B cell (primary cell): ENCODE measurements around the gene ACOX2. TPM values are rescaled to one million over a fixed set of nuclear protein-coding genes. Genes with fewer than 3 reads are reported as not detected.

ENCODE experiments used
- ATAC-seq: fragments of 200-7000 bp; cut with Tn5 transposase; one replicate; pipeline ENCODE4 v1.10.0; 2021; ENCODE audit warnings: low read depth, mild to moderate bottlenecking, moderate number of reproducible peaks, moderate library complexity
- CTCF ChIA-PET: fragments of 350-600 bp; sonication (Branson Sonifier 250); formaldehyde crosslinking; loops from one replicate; lab custom pipeline; 2021; ENCODE audit warnings: antibody characterized with exemption, inconsistent platforms; lab: Charles Lee
- POLR2A ChIA-PET: fragments of 350-600 bp; sonication (Branson Sonifier 250); formaldehyde crosslinking; loops from one replicate; lab custom pipeline; 2021; ENCODE audit warnings: antibody characterized with exemption; lab: Charles Lee
- DNase-seq: peaks from one replicate; pipeline ENCODE4 v3.0.0; 2013
- H2AFZ ChIP-seq: 2 replicates; pipeline ENCODE4 v1.6.1; 2012; ENCODE audit warnings: mild to moderate bottlenecking, low read depth, low read length; ENCODE audit not compliant: insufficient read depth, poor library complexity, severe bottlenecking
- H3K27ac ChIP-seq, 2 donors: 1 replicate in 1 of 2; 2 replicates in 1 of 2; pipeline ENCODE4 v1.5.1; 2012 to 2013; ENCODE audit warnings: low read length in 2 of 2, mild to moderate bottlenecking in 2 of 2, moderate library complexity in 1 of 2
- H3K27me3 ChIP-seq, 4 experiments: fragments of 200-600 bp in 1 of 4; sonication (generic) in 1 of 4; replicated peaks in 1 of 4; 1 replicate in 2 of 4; 2 replicates in 2 of 4; pipeline versions ENCODE4 v1.6.1 to v1.7.0; 2013 to 2016; ENCODE audit warnings: low read length in 3 of 4, mild to moderate bottlenecking in 2 of 4, mixed read lengths in 1 of 4, moderate library complexity in 1 of 4; ENCODE audit not compliant: insufficient read depth in 4 of 4, control insufficient read depth in 3 of 4; ENCODE audit errors: control extremely low read depth in 1 of 4
- H3K36me3 ChIP-seq, 2 experiments: replicated peaks in 1 of 2; 1 replicate in 1 of 2; 2 replicates in 1 of 2; pipeline versions ENCODE4 v1.6.1 to v1.7.1; 2013; ENCODE audit warnings: low read length in 1 of 2; ENCODE audit not compliant: insufficient read depth in 2 of 2, control insufficient read depth in 1 of 2; ENCODE audit errors: control extremely low read depth in 1 of 2, extremely low read depth in 1 of 2
- H3K4me1 ChIP-seq, 2 donors: fragments of 200-600 bp in 1 of 2; sonication (generic) in 1 of 2; 1 replicate in 1 of 2; 2 replicates in 1 of 2; pipeline versions ENCODE4 v1.5.1 to v1.6.1; 2013 to 2017; ENCODE audit warnings: low read length in 2 of 2; ENCODE audit not compliant: control insufficient read depth in 2 of 2, insufficient read depth in 2 of 2
- H3K4me2 ChIP-seq: replicated peaks from 2 replicates; pipeline ENCODE3; 2012; ENCODE audit warnings: mild to moderate bottlenecking, low read depth, low read length; ENCODE audit not compliant: poor library complexity, severe bottlenecking
- H3K4me3 ChIP-seq, 5 experiments: fragments of 200-600 bp in 1 of 5; sonication (generic) in 1 of 5; 1 replicate in 3 of 5; 2 replicates in 2 of 5; pipeline versions ENCODE4 v1.5.1 to v1.7.0; 2011 to 2016; ENCODE audit warnings: low read length in 4 of 5, mild to moderate bottlenecking in 4 of 5, low read depth in 2 of 5, control low read depth in 1 of 5, moderate library complexity in 1 of 5; ENCODE audit not compliant: insufficient read depth in 1 of 5; ENCODE audit errors: control extremely low read depth in 1 of 5, extremely low read depth in 1 of 5
- H3K79me2 ChIP-seq: fragments of 200-600 bp; sonication (generic); one replicate; pipeline ENCODE4 v1.6.0; 2016; ENCODE audit warnings: low read length; ENCODE audit not compliant: control insufficient read depth, insufficient read depth
- H3K9ac ChIP-seq: fragments of 200-600 bp; sonication (generic); 2 replicates; pipeline ENCODE4 v1.6.1; 2017; ENCODE audit warnings: mild to moderate bottlenecking, low read length, moderate library complexity
- H3K9me3 ChIP-seq, 3 donors: one replicate each; pipeline versions ENCODE4 v1.6.1 to v1.7.1; 2013; ENCODE audit warnings: low read length in 2 of 3; ENCODE audit not compliant: control insufficient read depth in 2 of 3, insufficient read depth in 1 of 3; ENCODE audit errors: control extremely low read depth in 1 of 3
- H4K20me1 ChIP-seq: 2 replicates; pipeline ENCODE4 v1.6.0; 2012; ENCODE audit warnings: mild to moderate bottlenecking, low read length; ENCODE audit not compliant: insufficient read depth, control insufficient read depth, poor library complexity, severe bottlenecking
- H3K27ac Mint-ChIP-seq: one replicate; pipeline ENCODE4 v1.8.0; 2021; ENCODE audit warnings: mixed read lengths
- H3K27me3 Mint-ChIP-seq: one replicate; pipeline ENCODE4 v1.8.0; 2021; ENCODE audit warnings: mixed read lengths
- H3K4me1 Mint-ChIP-seq: one replicate; pipeline ENCODE4 v1.8.0; 2021; ENCODE audit warnings: mixed read lengths
- H3K4me3 Mint-ChIP-seq: one replicate; pipeline ENCODE4 v1.8.0; 2021; ENCODE audit warnings: mixed read lengths
- H3K9me3 Mint-ChIP-seq: one replicate; pipeline ENCODE4 v1.8.0; 2022; ENCODE audit warnings: mixed read lengths; ENCODE audit not compliant: insufficient read depth
- EZH2 ChIP-seq: IDR thresholded peaks from 2 replicates; pipeline ENCODE4 v1.6.1; 2012; ENCODE audit warnings: borderline replicate concordance, low read depth, mild to moderate bottlenecking, moderate library complexity, low read length; ENCODE audit not compliant: insufficient read depth, poor library complexity, severe bottlenecking
- WGBS: methylation state at CpG from one replicate; pipeline ENCODE4 v1.1.5; 2013; ENCODE audit warnings: missing lambda C conversion rate; ENCODE audit not compliant: insufficient coverage; 5-methylcytosine and 5-hydroxymethylcytosine counted together
- intact Hi-C: fragments of 100-400 bp; cut with micrococcal nuclease; formaldehyde crosslinking; loops from one replicate; pipeline ENCODE4 v1.10.0; 2022
- polyA plus RNA-seq: library from polyadenylated mRNA; depleted of rRNA; stranded (reverse); fragments of >200 nt; gene quantifications from 2 replicates; pipeline ENCODE4 v1.2.3, GENCODE V29; 2012
- total RNA-seq, 2 donors: library from RNA; stranded (reverse); fragments of 120-200 nt in 1 of 2; gene quantifications; 1 replicate in 1 of 2; 2 replicates in 1 of 2; pipeline versions ENCODE4 v1.2.3 to v1.2.4, GENCODE V29; 2013 to 2022
- TF ChIP-seq, protein P1 (sequence below): fragments of 200-600 bp; IDR thresholded peaks from one replicate; pipeline ENCODE4 v1.8.0; 2022; ENCODE audit warnings: antibody characterized with exemption, mild to moderate bottlenecking

ACOX2 gene
- total and polyA plus RNA-seq, 2 donors (not counting 1 experiment from before 2014, with no cell fraction given), result not detected

DNA sequence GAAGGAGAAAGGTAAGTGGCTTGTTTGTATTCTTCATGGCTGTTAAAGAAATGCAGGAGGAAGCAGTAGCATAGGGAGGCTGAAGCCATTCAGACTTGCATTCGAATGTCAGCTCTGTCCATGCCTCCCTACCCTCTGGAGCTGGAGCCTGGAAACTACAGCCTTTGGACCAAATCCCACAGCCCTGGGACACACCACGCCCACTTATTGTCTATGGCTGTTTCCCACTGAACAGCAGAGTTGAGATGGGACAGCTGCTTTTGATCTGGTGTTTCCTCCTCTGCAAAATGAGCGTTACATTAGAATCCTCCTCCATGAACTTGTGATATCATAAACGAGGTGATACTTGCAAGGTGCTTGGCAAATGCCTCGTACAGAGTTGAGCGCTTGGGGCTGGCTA is 36.6 kb upstream of the ACOX2 start:
- no peaks in the 10 kb centered on the region for H3K9me3 Mint-ChIP-seq
- peaks cover 0 to 6% (median 0%) of the 10 kb centered on the region in 4 experiments for H3K27me3 ChIP-seq
- peaks cover 16% of the 10 kb centered on the region for H3K27me3 Mint-ChIP-seq
- H3K4me3 ChIP-seq, result no peak overlapping the region
- no peaks in the 10 kb centered on the region for H3K9me3 ChIP-seq
- no peak overlapping the region for H3K27ac Mint-ChIP-seq
- POLR2A ChIA-PET, result no interaction called here
- H4K20me1 ChIP-seq, result no peaks in the 10 kb centered on the region
- ATAC-seq (no peak), DNase-seq (no peak)
- H2AFZ ChIP-seq, result no peak overlapping the region
- intact Hi-C loops, result no loop called here
- no peak overlapping the region for H3K4me2 ChIP-seq
- no peak for TF ChIP-seq EZH2
- TF ChIP-seq, protein P1, sequence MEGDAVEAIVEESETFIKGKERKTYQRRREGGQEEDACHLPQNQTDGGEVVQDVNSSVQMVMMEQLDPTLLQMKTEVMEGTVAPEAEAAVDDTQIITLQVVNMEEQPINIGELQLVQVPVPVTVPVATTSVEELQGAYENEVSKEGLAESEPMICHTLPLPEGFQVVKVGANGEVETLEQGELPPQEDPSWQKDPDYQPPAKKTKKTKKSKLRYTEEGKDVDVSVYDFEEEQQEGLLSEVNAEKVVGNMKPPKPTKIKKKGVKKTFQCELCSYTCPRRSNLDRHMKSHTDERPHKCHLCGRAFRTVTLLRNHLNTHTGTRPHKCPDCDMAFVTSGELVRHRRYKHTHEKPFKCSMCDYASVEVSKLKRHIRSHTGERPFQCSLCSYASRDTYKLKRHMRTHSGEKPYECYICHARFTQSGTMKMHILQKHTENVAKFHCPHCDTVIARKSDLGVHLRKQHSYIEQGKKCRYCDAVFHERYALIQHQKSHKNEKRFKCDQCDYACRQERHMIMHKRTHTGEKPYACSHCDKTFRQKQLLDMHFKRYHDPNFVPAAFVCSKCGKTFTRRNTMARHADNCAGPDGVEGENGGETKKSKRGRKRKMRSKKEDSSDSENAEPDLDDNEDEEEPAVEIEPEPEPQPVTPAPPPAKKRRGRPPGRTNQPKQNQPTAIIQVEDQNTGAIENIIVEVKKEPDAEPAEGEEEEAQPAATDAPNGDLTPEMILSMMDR, result no peak
- H3K27ac ChIP-seq, result no peak overlapping the region
- H3K36me3 ChIP-seq, result no peaks in the 10 kb centered on the region
- H3K9ac ChIP-seq, result no peak overlapping the region
- H3K4me3 Mint-ChIP-seq, result no peak overlapping the region
- no peaks in the 10 kb centered on the region for H3K79me2 ChIP-seq
- WGBS, result 93% methylated on average over 4 of the region's 6 CpGs
- H3K4me1 Mint-ChIP-seq, result peaks cover 6% of the 10 kb centered on the region
- CTCF ChIA-PET, result interaction anchor here (0.8 to 10.3 kb wide), 3 partner anchors 9 to 70 kb away, joined by 3 to 85 read pairs (median 4); no protein-coding TSS in a partner anchor
- H3K4me1 ChIP-seq, result peaks cover 4 to 5% of the 10 kb centered on the region in 2 donors

DNA sequence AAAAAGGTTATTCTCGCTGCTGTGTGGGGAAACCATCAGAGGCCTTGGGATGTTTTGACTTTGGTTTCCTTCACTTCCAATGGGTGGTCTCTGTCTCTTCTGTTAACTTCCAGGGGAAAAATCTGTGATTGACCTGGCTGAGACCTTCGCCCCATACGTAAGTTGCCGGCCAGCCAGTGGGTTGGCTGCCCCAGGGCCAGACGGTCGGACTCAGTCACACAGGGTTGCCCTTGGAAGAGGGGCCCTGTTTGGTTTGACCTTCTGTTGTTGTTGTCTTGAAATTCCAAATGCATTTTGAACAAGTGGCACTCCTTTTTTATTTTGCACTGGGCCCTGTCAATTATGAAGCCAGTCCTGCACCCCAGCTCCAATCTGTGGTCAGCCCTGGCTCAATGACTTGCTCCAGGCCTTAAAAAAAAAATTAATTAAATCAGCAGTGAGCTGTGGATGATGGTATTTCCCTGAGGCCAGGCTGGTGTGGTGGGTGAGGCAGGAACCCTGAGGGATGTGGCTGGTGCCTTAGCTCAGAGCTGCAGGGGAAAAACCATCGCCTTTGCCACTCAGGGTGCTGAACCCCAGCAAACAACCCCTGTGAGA is 35.7 kb upstream of the ACOX2 start:
- H3K27ac ChIP-seq, result no peak overlapping the region
- no peak overlapping the region for H3K27ac Mint-ChIP-seq
- intact Hi-C loops, result no loop called here
- DNase-seq, result no peak
- H4K20me1 ChIP-seq, result no peaks in the 10 kb centered on the region
- H3K9ac ChIP-seq, result no peak overlapping the region
- peaks cover 7% of the 10 kb centered on the region for H3K4me1 Mint-ChIP-seq
- POLR2A ChIA-PET, result no interaction called here
- 98% methylated on average over 7 of the region's 7 CpGs for WGBS
- CTCF ChIA-PET, result interaction anchor here (10.3 kb wide), 1 partner anchor 58 kb away, joined by 85 read pairs; no protein-coding TSS in a partner anchor
- H3K4me3 Mint-ChIP-seq, result no peak overlapping the region
- H3K9me3 Mint-ChIP-seq, result no peaks in the 10 kb centered on the region
- no peaks in the 10 kb centered on the region for H3K79me2 ChIP-seq
- peaks cover 4 to 6% of the 10 kb centered on the region in 2 donors for H3K4me1 ChIP-seq
- ATAC-seq, result no peak
- TF ChIP-seq, protein P1, result no peak
- no peak for TF ChIP-seq EZH2
- H2AFZ ChIP-seq, result no peak overlapping the region
- H3K36me3 ChIP-seq, result no peaks in the 10 kb centered on the region
- H3K9me3 ChIP-seq, result no peaks in the 10 kb centered on the region
- no peak overlapping the region for H3K4me3 ChIP-seq
- peaks cover 0 to 6% (median 0%) of the 10 kb centered on the region in 4 experiments for H3K27me3 ChIP-seq
- H3K4me2 ChIP-seq, result no peak overlapping the region
- H3K27me3 Mint-ChIP-seq, result peaks cover 16% of the 10 kb centered on the region
